NCI-H1417 treated with DMSO at 0.1 percent for 48 hours (cell line): ENCODE data around the gene NOC2L.
"Not testable (repeated sequence)": the region's sequence is repeated elsewhere in the genome, so short reads cannot be mapped to it uniquely, and the experiment has no call there.

Source experiments
- DNase-seq: peaks from one replicate; lab custom pipeline; 2025; lab: John Stamatoyannopoulos, UW

The NOC2L gene

GRCh38 chr1:993379-993995 lies 34.4 kb upstream of the NOC2L start:
- no peak for DNase-seq

- DNase-seq = no peak
These were observed 33.3 kb upstream of the NOC2L start for GRCh38 chr1:992362-992761.

- no peak for DNase-seq
These were observed 32.8 kb upstream of the NOC2L start for GRCh38 chr1:991895-992294.

GRCh38 chr1:991275-991674 lies 32.2 kb upstream of the NOC2L start:
- not testable (repeated sequence) for DNase-seq

- DNase-seq = not testable (repeated sequence)
These were observed 29.0 kb upstream of the NOC2L start for GRCh38 chr1:988061-988460.

GRCh38 chr1:985126-985525 lies 26.1 kb upstream of the NOC2L start:
- DNase-seq = no peak

GRCh38 chr1:984476-984814 lies 25.4 kb upstream of the NOC2L start:
- no peak for DNase-seq

- no peak for DNase-seq
These were observed 24.9 kb upstream of the NOC2L start for GRCh38 chr1:983798-984475.

- DNase-seq = no peak
These were observed 23.8 kb upstream of the NOC2L start for GRCh38 chr1:982765-983436.

GRCh38 chr1:981955-982558 lies 23.0 kb upstream of the NOC2L start, which contains the start of gene PERM1:
PERM1 (minus strand) TSS chr1:982093; CDS start chr1:981029, 1,064 bp downstream.
- no peak for DNase-seq

- no peak for DNase-seq
These were observed 22.5 kb upstream of the NOC2L start for GRCh38 chr1:981491-981954.

GRCh38 chr1:980602-981395 lies 21.7 kb upstream of the NOC2L start:
- no peak for DNase-seq

GRCh38 chr1:980137-980571 lies 21.1 kb upstream of the NOC2L start:
- DNase-seq = no peak

GRCh38 chr1:979744-980072 lies 20.7 kb upstream of the NOC2L start:
- no peak for DNase-seq

GRCh38 chr1:978835-979743 lies 20.0 kb upstream of the NOC2L start:
- no peak for DNase-seq

GRCh38 chr1:978069-978834 lies 19.2 kb upstream of the NOC2L start:
- no peak for DNase-seq

- not testable (repeated sequence) for DNase-seq
These were observed 17.7 kb upstream of the NOC2L start for GRCh38 chr1:976791-977190.

GRCh38 chr1:975896-976683 lies 17.0 kb upstream of the NOC2L start:
- no peak for DNase-seq

- DNase-seq = no peak
These were observed 16.3 kb upstream of the NOC2L start for GRCh38 chr1:975365-975764.
